HEK293T (cell line): ENCODE measurements around the gene LIN7B.

ENCODE experiments used
- ARNT ChIP-seq: fragments of 450-650 bp; IDR thresholded peaks from 2 replicates; pipeline ENCODE4 v1.6.1; 2017; ENCODE audit warnings: mild to moderate bottlenecking
- CTBP1 ChIP-seq: fragments of 450-650 bp; IDR thresholded peaks from 2 replicates; pipeline ENCODE4 v1.6.1; 2016; ENCODE audit warnings: borderline replicate concordance
- FOXK2 ChIP-seq: fragments of 450-650 bp; IDR thresholded peaks from 2 replicates; pipeline ENCODE4 v1.6.1; 2016; ENCODE audit warnings: mild to moderate bottlenecking
- FOXM1 ChIP-seq: fragments of 450-650 bp; IDR thresholded peaks from 2 replicates; pipeline ENCODE4 v1.6.1; 2017; ENCODE audit warnings: mild to moderate bottlenecking, borderline replicate concordance
- L3MBTL2 ChIP-seq: fragments of 450-650 bp; conservative IDR thresholded peaks from 2 replicates; pipeline ENCODE4 v1.6.1; 2016; ENCODE audit warnings: mild to moderate bottlenecking
- LEF1 ChIP-seq: fragments of 450-650 bp; IDR thresholded peaks from 2 replicates; pipeline ENCODE4 v1.6.1; 2017; ENCODE audit warnings: mild to moderate bottlenecking, borderline replicate concordance
- NFRKB ChIP-seq: fragments of 450-650 bp; IDR thresholded peaks from 2 replicates; pipeline ENCODE4 v1.6.1; 2016; ENCODE audit warnings: mild to moderate bottlenecking, moderate library complexity
- SP1 ChIP-seq: fragments of 450-650 bp; IDR thresholded peaks from 2 replicates; pipeline ENCODE4 v1.6.1; 2017
- SUZ12 ChIP-seq: fragments of 450-650 bp; IDR thresholded peaks from 2 replicates; pipeline ENCODE4 v1.6.1; 2016; ENCODE audit warnings: mild to moderate bottlenecking
- TF ChIP-seq, protein P1 (sequence below): fragments of 450-650 bp; IDR thresholded peaks from 2 replicates; pipeline ENCODE4 v1.6.1; 2016

DNA sequence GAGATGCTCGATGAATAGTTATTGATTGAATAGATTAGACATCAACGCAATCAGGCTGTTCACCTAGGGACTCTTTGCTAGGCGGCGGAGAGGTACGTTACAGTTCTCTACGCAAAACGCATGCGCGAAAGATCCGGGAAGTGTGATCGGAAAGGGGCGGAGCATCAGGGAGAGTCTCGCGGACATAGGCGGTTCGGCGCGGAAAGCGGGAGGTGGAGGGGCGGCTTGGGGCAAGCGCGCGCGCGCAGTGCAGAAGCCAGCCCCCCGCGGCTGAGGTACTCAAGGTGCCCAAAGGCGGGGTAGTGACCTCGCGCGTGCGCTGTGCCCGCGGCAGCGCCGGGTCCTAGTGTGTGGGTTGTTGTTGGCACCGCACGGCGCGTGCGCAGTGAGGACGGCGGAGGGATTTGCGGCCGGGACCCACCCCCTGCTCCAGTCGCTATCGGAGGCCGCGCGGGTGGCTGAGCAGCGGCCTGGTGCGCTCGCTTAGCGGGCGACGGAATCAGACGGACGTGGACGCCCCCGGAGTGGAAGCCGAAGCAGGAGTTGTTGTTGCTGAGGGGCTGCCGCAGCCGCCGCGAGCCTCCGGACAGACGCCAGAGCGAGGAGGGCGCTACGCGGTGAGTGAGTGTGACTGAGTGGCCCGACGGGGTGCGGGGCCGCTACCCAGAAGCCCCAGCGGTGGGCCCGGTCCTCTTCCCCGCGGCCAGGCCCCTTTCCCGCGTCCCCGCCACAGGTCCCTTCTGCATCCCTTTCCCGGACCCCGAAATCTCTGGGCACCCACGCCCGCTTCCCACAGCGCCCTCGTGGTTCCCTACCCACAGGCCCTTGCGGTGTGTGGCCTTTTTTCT, 28.9 kb upstream of the LIN7B start, which contains the start of gene SNRNP70:
- TF ChIP-seq SP1, result no peak
- no peak for TF ChIP-seq SUZ12
- TF ChIP-seq, protein P1, sequence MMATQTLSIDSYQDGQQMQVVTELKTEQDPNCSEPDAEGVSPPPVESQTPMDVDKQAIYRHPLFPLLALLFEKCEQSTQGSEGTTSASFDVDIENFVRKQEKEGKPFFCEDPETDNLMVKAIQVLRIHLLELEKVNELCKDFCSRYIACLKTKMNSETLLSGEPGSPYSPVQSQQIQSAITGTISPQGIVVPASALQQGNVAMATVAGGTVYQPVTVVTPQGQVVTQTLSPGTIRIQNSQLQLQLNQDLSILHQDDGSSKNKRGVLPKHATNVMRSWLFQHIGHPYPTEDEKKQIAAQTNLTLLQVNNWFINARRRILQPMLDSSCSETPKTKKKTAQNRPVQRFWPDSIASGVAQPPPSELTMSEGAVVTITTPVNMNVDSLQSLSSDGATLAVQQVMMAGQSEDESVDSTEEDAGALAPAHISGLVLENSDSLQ, result no peak
- TF ChIP-seq CTBP1, result 0 out of 2 replicates have a peak, but pooled peaks have one; percentile 28
- TF ChIP-seq L3MBTL2, result peak; percentile 54
- TF ChIP-seq LEF1, result no peak
- TF ChIP-seq FOXK2, result no peak
- TF ChIP-seq ARNT, result no peak
- no peak for TF ChIP-seq NFRKB
- TF ChIP-seq FOXM1, result no peak
